ENCODE data around the gene ACKR2.

DNA sequence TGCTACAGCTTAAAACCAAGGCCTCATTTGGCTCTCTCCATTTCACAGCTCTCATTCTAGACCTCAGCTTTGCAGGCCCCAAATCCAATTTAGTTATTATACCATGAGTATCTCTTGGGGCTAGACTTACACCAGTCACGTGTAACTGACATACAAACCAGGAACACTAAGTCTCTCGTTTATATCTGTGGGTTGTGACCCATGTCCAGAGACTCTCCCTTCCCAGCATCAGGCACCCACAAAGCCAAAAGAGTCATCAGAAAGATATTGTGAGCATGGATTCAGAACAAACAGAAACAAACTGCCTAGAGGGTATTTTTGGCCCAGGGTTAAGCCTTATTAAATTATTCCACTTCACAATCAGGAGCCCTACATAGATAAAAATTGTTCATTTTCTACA lies 30.6 kb upstream of the ACKR2 start:
- TF ChIP-seq POLR2A (IDR thresholded peaks at IDR 0.05; ENCODE audit: low read length) (no peak), GATA1 (IDR thresholded peaks at IDR 0.05; ENCODE audit: low read depth, low read length) (no peak)

Measured in erythroblast (primary cell).